ENCODE measurements around the gene PDZRN4.

The PDZRN4 gene

GRCh38 chr12:41485203-41485602, 297.1 kb downstream of the PDZRN4 start:
- in situ Hi-C loops (cut with HindIII; ENCODE audit: low sequenced_read_pairs), result no loop called here
- TF ChIP-seq, protein P1, sequence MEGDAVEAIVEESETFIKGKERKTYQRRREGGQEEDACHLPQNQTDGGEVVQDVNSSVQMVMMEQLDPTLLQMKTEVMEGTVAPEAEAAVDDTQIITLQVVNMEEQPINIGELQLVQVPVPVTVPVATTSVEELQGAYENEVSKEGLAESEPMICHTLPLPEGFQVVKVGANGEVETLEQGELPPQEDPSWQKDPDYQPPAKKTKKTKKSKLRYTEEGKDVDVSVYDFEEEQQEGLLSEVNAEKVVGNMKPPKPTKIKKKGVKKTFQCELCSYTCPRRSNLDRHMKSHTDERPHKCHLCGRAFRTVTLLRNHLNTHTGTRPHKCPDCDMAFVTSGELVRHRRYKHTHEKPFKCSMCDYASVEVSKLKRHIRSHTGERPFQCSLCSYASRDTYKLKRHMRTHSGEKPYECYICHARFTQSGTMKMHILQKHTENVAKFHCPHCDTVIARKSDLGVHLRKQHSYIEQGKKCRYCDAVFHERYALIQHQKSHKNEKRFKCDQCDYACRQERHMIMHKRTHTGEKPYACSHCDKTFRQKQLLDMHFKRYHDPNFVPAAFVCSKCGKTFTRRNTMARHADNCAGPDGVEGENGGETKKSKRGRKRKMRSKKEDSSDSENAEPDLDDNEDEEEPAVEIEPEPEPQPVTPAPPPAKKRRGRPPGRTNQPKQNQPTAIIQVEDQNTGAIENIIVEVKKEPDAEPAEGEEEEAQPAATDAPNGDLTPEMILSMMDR (IDR thresholded peaks at IDR 0.05; ENCODE audit: low read depth, low read length, missing control alignments), result no peak
- H3K4me3 ChIP-seq (ENCODE audit: low read depth, low read length), result no peak overlapping the region
- no peak for DNase-seq (ENCODE audit: low read depth)

DNA sequence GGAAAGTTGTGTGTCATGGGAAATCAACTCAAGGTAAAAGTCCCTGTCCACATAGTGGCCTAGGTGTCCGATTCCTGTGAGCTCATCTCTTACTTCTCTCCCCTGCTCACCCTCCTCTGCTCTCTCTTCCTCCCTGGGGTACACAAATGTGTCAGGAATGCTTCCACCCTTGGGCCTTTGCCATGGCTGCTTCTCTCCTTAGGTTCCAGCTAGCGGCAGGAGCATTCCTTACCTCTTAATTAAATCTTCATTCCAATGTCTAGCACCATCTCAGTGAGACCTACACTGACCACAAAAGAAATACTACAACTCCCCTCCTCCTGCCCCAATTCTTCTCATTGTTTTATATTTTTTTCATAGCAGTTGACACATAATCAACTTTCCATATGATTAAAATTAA, 298.6 kb downstream of the PDZRN4 start:
- no peak overlapping the region for H3K4me3 ChIP-seq (ENCODE audit: low read depth, low read length)
- peak; percentile 15 for DNase-seq (ENCODE audit: low read depth)
- in situ Hi-C loops (cut with HindIII; ENCODE audit: low sequenced_read_pairs), result no loop called here
- TF ChIP-seq, protein P1 (IDR thresholded peaks at IDR 0.05; ENCODE audit: low read depth, low read length, missing control alignments), result no peak

DNA sequence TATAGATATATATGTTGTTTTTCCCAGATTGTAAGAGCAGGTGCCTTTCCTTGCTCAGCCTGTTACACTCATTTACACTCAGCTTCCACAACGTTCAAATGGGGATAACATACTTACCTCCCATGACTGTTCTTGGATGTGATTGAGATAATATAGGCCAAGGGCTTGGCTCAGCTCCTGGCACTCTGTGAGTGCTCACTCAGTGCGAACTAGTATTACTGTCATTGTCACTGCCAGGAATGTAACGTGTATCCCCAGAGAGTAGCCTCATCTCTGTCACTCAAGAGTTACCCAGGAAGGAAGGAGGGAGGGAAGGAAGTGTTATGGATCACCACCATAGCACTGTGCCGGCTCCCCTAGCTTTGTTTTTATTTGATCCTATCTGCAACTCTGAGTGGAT, 307.9 kb downstream of the PDZRN4 start:
- in situ Hi-C loops (cut with HindIII; ENCODE audit: low sequenced_read_pairs), result no loop called here
- H3K4me3 ChIP-seq (ENCODE audit: low read depth, low read length), result no peak overlapping the region
- TF ChIP-seq, protein P1 (IDR thresholded peaks at IDR 0.05; ENCODE audit: low read depth, low read length, missing control alignments), result no peak
- no peak for DNase-seq (ENCODE audit: low read depth)

GRCh38 chr12:41497409-41497808, 309.3 kb downstream of the PDZRN4 start:
- no peak overlapping the region for H3K4me3 ChIP-seq (ENCODE audit: low read depth, low read length)
- DNase-seq (ENCODE audit: low read depth), result no peak
- TF ChIP-seq, protein P1 (IDR thresholded peaks at IDR 0.05; ENCODE audit: low read depth, low read length, missing control alignments), result no peak
- in situ Hi-C loops (cut with HindIII; ENCODE audit: low sequenced_read_pairs), result no loop called here

DNA sequence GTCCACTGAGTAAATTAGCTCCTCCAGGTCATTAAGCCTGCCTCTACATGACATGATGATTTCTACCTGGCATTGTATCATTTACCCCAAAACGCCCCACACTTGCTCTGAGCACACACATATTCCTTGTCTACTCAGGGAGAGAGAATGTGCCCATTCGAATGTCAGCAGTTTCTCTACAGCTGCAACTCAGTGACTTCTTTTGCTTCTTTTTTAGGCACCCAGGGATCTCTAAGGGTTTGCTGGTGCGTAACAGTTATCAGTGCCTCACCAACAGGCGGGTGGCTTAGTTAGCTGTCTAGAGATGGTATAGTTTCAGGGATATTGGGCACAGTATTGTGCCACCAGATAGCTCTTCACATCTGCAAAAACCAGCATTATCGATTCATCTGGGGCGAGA, 316.9 kb downstream of the PDZRN4 start:
- no peak for DNase-seq (ENCODE audit: low read depth)
- in situ Hi-C loops (cut with HindIII; ENCODE audit: low sequenced_read_pairs), result no loop called here
- H3K4me3 ChIP-seq (ENCODE audit: low read depth, low read length), result no peak overlapping the region
- TF ChIP-seq, protein P1 (IDR thresholded peaks at IDR 0.05; ENCODE audit: low read depth, low read length, missing control alignments), result no peak

- no peak overlapping the region for H3K4me3 ChIP-seq (ENCODE audit: low read depth, low read length)
- no peak for DNase-seq (ENCODE audit: low read depth)
- in situ Hi-C loops (cut with HindIII; ENCODE audit: low sequenced_read_pairs), result no loop called here
- TF ChIP-seq, protein P1 (IDR thresholded peaks at IDR 0.05; ENCODE audit: low read depth, low read length, missing control alignments), result no peak
Measured at GRCh38 chr12:41507286-41507685, 319.2 kb downstream of the PDZRN4 start.

All from astrocyte of the cerebellum (primary cell).